Body of pancreas (tissue), 4 donors: ENCODE data around the gene ZNF256. TPM values are rescaled to one million over a fixed set of nuclear protein-coding genes. Genes with fewer than 3 reads are reported as not detected.
"Not testable (repeated sequence)": the region's sequence is repeated elsewhere in the genome, so short reads cannot be mapped to it uniquely, and the experiment has no call there.

Experiments used
- ATAC-seq: fragments of 150-250 bp; one replicate; pipeline ENCODE4 v1.9.1; 2016
- DNase-seq, 4 donors: peaks; one replicate each; pipeline ENCODE4 v3.0.0-alpha.2; 2019
- H3K27ac ChIP-seq, 4 donors: fragments of 200-600 bp; sonication (generic); 1 replicate in 3 of 4; 2 replicates in 1 of 4; pipeline versions ENCODE4 v1.5.1 to v1.6.1; 2016 to 2019; ENCODE audit warnings: mild to moderate bottlenecking in 1 of 4, mixed read lengths in 1 of 4, moderate library complexity in 1 of 4
- H3K27me3 ChIP-seq, 2 donors: fragments of 200-600 bp; sonication (generic); one replicate each; pipeline ENCODE4 v1.6.0; 2016; ENCODE audit warnings: mild to moderate bottlenecking in 1 of 2
- H3K36me3 ChIP-seq, 2 donors: fragments of 200-600 bp; sonication (generic); replicated peaks in 1 of 2; 2 replicates each; pipeline ENCODE4 v1.5.1; 2016; ENCODE audit warnings: low read depth in 2 of 2; ENCODE audit not compliant: insufficient read depth in 1 of 2
- H3K4me1 ChIP-seq: fragments of 200-600 bp; sonication (generic); one replicate; pipeline ENCODE4 v1.6.0; 2016
- H3K4me3 ChIP-seq, 2 donors: fragments of 200-600 bp; sonication (generic); 1 replicate in 1 of 2; 2 replicates in 1 of 2; pipeline ENCODE4 v1.5.1; 2016 to 2019
- H3K9me3 ChIP-seq, 3 donors: fragments of 200-600 bp; sonication (generic); 1 replicate in 2 of 3; 2 replicates in 1 of 3; pipeline ENCODE4 v1.5.1; 2016
- POLR2A ChIP-seq, 3 donors: fragments of 450-650 bp; IDR thresholded peaks; one replicate each; pipeline ENCODE4 v1.6.1; 2016; ENCODE audit warnings: antibody characterized with exemption in 3 of 3, mild to moderate bottlenecking in 2 of 3
- WGBS, 2 donors: methylation state at CpG; one replicate each; pipeline ENCODE4 v1.1.5; 2017; 5-methylcytosine and 5-hydroxymethylcytosine counted together
- intact Hi-C: fragments of 100-400 bp; cut with DNase I; formaldehyde crosslinking; loops from one replicate; pipeline ENCODE4 v1.15.1; 2023
- total RNA-seq, 2 donors: library from RNA; depleted of rRNA; stranded (reverse); fragments of >200 nt; gene quantifications; one replicate each; pipeline ENCODE4 v1.1.0, GENCODE V29; 2016
- TF ChIP-seq, protein P1 (sequence below), 7 experiments: fragments of 450-650 bp in 4 of 7; fragments of 200-600 bp in 3 of 7; sonication (generic) in 3 of 7; IDR thresholded peaks; one replicate each; pipeline ENCODE4 v1.5.1; 2016 to 2019; ENCODE audit warnings: antibody characterized with exemption in 7 of 7

Gene ZNF256
- total RNA-seq, 2 donors from 2014 or later, result 3.6 to 6.9 TPM

DNA sequence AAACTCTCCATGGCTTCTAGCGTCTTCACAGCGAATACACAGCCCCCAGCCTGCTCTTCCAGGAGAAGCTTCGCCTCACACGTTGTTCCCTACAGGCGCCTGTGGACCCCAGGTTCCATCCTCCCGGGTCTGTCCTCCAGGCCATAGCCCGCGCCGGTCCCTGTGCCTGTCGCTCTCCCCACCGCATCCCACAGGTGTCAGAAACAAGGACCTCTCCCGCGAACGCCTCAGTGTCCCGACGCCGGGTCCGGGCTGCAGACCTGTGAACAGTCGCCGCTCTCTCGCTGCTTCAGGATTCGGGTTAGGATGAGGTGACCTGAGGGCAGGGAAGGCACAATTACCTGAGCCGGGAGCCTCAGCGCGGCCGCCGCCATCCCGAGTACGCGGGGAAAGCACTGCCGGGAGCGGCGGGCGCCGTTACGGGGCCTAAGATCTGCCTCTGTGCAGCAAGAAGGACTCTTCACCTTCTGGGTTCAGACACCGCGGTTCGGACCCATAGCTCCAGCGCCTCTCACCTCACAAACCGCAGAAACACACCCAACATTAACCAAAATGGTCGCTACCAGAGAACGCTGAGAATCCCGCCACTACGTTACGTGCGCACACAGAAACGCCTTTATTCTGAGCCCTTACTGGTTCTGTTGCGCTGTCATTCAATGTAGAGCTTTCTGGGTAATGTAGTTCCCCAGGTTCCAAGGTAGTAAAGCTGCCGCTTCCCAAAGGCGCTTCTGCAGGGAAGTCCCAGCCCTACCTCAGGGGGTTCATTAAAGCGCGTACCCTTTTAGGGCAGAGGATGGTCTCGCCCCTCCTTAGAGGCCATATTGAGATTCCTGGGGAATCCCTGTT lies 12.5 kb downstream of the ZNF256 start, which contains the start of gene ZNF418:
Gene ZNF418, minus strand, starts transcription at position 583 of the 846 bp plus-strand sequence. CDS start 1,580 bp downstream, outside the sequence.
- TF ChIP-seq, protein P1, sequence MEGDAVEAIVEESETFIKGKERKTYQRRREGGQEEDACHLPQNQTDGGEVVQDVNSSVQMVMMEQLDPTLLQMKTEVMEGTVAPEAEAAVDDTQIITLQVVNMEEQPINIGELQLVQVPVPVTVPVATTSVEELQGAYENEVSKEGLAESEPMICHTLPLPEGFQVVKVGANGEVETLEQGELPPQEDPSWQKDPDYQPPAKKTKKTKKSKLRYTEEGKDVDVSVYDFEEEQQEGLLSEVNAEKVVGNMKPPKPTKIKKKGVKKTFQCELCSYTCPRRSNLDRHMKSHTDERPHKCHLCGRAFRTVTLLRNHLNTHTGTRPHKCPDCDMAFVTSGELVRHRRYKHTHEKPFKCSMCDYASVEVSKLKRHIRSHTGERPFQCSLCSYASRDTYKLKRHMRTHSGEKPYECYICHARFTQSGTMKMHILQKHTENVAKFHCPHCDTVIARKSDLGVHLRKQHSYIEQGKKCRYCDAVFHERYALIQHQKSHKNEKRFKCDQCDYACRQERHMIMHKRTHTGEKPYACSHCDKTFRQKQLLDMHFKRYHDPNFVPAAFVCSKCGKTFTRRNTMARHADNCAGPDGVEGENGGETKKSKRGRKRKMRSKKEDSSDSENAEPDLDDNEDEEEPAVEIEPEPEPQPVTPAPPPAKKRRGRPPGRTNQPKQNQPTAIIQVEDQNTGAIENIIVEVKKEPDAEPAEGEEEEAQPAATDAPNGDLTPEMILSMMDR (IDR thresholded peaks at IDR 0.05), result no peak
- TF ChIP-seq POLR2A (IDR thresholded peaks at IDR 0.05), result peak in 1 of 3 donors; percentile 27
- intact Hi-C loops, result no loop called here
- Histone ChIP-seq H3K36me3 (no peaks in the 10 kb centered on the region), H3K27ac (peak within 1 kb of the TSS in 3 of 4 donors; percentile 69 to 81 (median 74)), H3K4me3 (peak within 1 kb of the TSS; percentile 25 to 58), H3K4me1 (peaks cover 7% of the 10 kb centered on the region), H3K9me3 (peaks cover 0 to 32% (median 0%) of the 10 kb centered on the region in 3 donors), H3K27me3 (no peaks in the 10 kb centered on the region)
- WGBS, 2 donors, result 2 to 3% methylated on average over 12 to 54 of the region's 54 CpGs
- ATAC-seq, result peak; percentile 96
- peak; percentile 61 to 80 (median 63) for DNase-seq

DNA sequence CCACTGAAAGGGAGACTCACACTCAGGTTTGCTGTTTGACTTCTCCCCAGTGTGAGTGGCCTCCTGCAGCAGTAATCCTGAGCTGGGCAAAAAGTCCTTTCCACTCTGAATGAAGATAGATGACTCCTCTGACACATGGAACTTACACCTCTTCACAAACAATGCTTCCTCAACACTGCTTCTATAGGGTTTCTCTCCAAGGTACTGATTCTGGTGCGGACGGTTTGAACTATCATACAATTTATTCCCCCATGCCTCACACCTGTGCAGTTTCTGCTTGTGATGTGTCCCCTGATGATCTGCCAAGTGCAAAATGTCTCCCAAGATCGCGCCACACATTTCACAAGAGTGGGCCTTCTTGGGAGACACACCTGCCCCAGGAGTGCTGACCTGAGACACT lies 19.9 kb downstream of the ZNF256 start:
- DNase-seq (no peak), ATAC-seq (no peak)
- Histone ChIP-seq H3K27me3 (no peaks in the 10 kb centered on the region), H3K4me1 (no peaks in the 10 kb centered on the region), H3K36me3 (peaks cover 0 to 6% of the 10 kb centered on the region in 2 donors), H3K9me3 (peaks cover 0 to 59% (median 0%) of the 10 kb centered on the region in 3 donors), H3K4me3 (no peak overlapping the region), H3K27ac (no peak overlapping the region)
- TF ChIP-seq, protein P1 (IDR thresholded peaks at IDR 0.05), result no peak
- no peak for TF ChIP-seq POLR2A (IDR thresholded peaks at IDR 0.05)
- intact Hi-C loops, result no loop called here
- 98 to 100% methylated on average over 4 of the region's 4 CpGs for WGBS, 2 donors

DNA sequence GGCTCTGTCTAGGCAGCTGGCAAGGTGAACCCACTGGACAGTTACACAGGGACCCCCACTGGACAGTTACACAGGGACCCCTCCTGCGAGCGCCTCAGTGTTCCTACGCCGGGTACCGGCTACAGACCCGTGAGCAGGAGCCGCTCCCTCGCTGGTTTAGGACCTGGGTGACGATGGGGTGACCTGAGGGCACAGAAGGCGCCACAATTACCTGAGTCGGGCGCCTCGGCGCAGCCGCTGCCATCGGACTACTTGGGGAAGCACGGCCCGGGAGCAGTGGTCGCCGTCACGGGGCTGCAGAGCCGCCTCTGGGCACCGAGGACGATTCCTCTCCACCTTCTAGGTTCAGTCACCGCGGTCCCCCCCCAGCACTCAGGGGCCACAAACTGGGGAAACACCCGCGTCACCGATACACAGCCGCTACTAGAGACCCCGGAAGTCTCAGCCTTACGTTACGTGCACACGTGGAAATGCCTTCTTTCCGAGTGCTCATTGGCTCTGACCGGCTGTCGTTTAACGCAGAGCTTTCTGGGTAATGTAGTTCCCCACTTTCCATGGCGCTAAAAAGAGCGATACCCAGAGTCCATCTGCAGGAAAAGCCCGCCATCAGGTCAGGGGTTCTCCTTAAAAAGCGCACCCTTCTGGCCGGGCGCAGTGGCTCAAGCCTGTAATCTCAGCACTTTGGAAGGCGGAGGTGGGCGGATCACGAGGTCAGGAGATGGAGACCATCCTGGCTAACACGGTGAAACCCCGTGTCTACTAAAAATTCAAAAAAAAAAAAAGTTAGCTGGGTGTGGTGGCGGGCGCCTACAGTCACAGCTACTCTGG lies 31.1 kb downstream of the ZNF256 start, which contains the start of gene ZNF417:
Gene ZNF417, minus strand, starts transcription at position 425 of the 828 bp plus-strand sequence. Its CDS starts 181 bp downstream, at position 244.
- DNase-seq (peak; percentile 79 to 93 (median 84)), ATAC-seq (peak; percentile 99)
- H3K27ac ChIP-seq, result peak within 1 kb of the TSS; percentile 50 to 80 (median 68)
- H3K4me1 ChIP-seq, result peaks cover 14% of the 10 kb centered on the region
- 0% methylated on average over 8 to 50 of the region's 51 CpGs for WGBS, 2 donors
- H3K36me3 ChIP-seq, intact Hi-C loops, H3K27me3 ChIP-seq: not testable (repeated sequence)
- peak in 2 of 3 donors; percentile 70 to 72 for TF ChIP-seq POLR2A (IDR thresholded peaks at IDR 0.05)
- TF ChIP-seq, protein P1 (IDR thresholded peaks at IDR 0.05), result peak in 4 of 7 experiments; percentile 13 to 27 (median 23)
- peaks cover 0 to 21% (median 0%) of the 10 kb centered on the region in 3 donors for H3K9me3 ChIP-seq
- peak within 1 kb of the TSS; percentile 55 to 90 for H3K4me3 ChIP-seq

DNA sequence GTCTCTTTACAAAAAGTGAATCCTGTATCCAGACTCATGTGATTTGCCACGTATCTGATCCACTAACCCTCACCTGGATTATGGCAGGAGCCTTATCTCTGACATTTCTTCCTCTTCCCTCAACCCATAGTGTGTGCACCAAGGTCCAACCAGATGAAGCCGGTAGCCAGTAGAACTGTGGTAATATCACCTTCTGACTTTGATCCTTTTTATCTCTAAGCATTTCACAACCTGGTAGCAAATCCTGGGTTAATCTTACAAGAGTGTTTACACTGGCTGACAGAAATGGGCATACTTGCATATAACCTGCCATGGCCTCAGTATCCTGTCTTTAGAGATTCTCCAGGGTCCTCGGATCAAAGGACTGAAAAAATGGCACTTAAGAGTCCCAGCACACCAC lies 33.0 kb downstream of the ZNF256 start:
- no peak overlapping the region for H3K27ac ChIP-seq
- 62 to 66% methylated on average over 3 of the region's 3 CpGs for WGBS, 2 donors
- H3K9me3 ChIP-seq, result peaks cover 0 to 27% (median 0%) of the 10 kb centered on the region in 3 donors
- H3K36me3 ChIP-seq, result peaks cover 12 to 13% of the 10 kb centered on the region in 2 donors
- H3K27me3 ChIP-seq, result no peaks in the 10 kb centered on the region
- intact Hi-C loops, result no loop called here
- TF ChIP-seq, protein P1 (IDR thresholded peaks at IDR 0.05), result no peak
- no peak for TF ChIP-seq POLR2A (IDR thresholded peaks at IDR 0.05)
- H3K4me1 ChIP-seq, result peaks cover 14% of the 10 kb centered on the region
- DNase-seq (no peak), ATAC-seq (no peak)
- H3K4me3 ChIP-seq, result no peak overlapping the region
